GM21576 (cell line): ENCODE measurements around the gene USP4.
"Not testable (repeated sequence)": the region's sequence is repeated elsewhere in the genome, so short reads cannot be mapped to it uniquely, and the experiment has no call there.

ENCODE experiments used
- ATAC-seq: cut with Tn5 transposase; IDR thresholded peaks from one replicate; pipeline ENCODE4 v1.9.1; 2021; ENCODE audit warnings: mild to moderate bottlenecking, moderate library complexity; ENCODE audit not compliant: unreplicated experiment

The USP4 gene

GRCh38 chr3:49255718-49256511 lies 83.9 kb downstream of the USP4 start:
- no peak for ATAC-seq

- no peak for ATAC-seq
These were observed 84.7 kb downstream of the USP4 start for GRCh38 chr3:49255112-49255511.

- no peak for ATAC-seq
These were observed 86.3 kb downstream of the USP4 start for GRCh38 chr3:49253512-49253911.

- ATAC-seq = no peak
These were observed 91.0 kb downstream of the USP4 start for GRCh38 chr3:49248840-49249227.

- no peak for ATAC-seq
These were observed 95.2 kb downstream of the USP4 start for GRCh38 chr3:49244581-49245205.

GRCh38 chr3:49240091-49240490 lies 99.8 kb downstream of the USP4 start:
- ATAC-seq = not testable (repeated sequence)

- ATAC-seq = no peak
These were observed 101.4 kb downstream of the USP4 start for GRCh38 chr3:49238274-49239127.

- no peak for ATAC-seq
These were observed 102.5 kb downstream of the USP4 start for GRCh38 chr3:49237344-49237743.

GRCh38 chr3:49236226-49236625 lies 103.6 kb downstream of the USP4 start:
- ATAC-seq = no peak

- not testable (repeated sequence) for ATAC-seq
These were observed 111.0 kb downstream of the USP4 start for GRCh38 chr3:49228817-49229216.
